HL-60 (cell line): Measurements from ENCODE around the gene CEACAM18.

ENCODE experiments used
- DNase-seq, 2 experiments: peaks; one replicate each; pipeline ENCODE4 v3.0.0-alpha.2; 2010 to 2020; ENCODE audit warnings: low read depth in 1 of 2, low spot score in 1 of 2
- H3K27ac ChIP-seq: fragments of 250-450 bp; sonication (Bioruptor Pico); replicated peaks from 2 replicates; pipeline ENCODE4 v1.5.1; 2020; ENCODE audit warnings: mild to moderate bottlenecking, moderate library complexity
- H3K27me3 ChIP-seq: fragments of 250-450 bp; sonication (Bioruptor Pico); 2 replicates; pipeline ENCODE4 v1.5.1; 2021; ENCODE audit warnings: mild to moderate bottlenecking, moderate library complexity; ENCODE audit not compliant: insufficient read depth, poor library complexity, severe bottlenecking
- H3K4me3 ChIP-seq: replicated peaks from 2 replicates; pipeline ENCODE4 v1.5.1; 2011; ENCODE audit warnings: mild to moderate bottlenecking, control low read depth, low read length; ENCODE audit not compliant: insufficient read depth
- CTCF ChIP-seq: IDR thresholded peaks from one replicate; pipeline ENCODE4 v1.5.1; 2011; ENCODE audit warnings: low read length, control low read depth, inconsistent platforms; ENCODE audit not compliant: insufficient read depth
- GABPA ChIP-seq: IDR thresholded peaks from 2 replicates; pipeline ENCODE4 v1.6.1; 2012; ENCODE audit warnings: low read depth
- POLR2AphosphoS5 ChIP-seq: IDR thresholded peaks from 2 replicates; pipeline ENCODE4 v1.6.1; 2012; ENCODE audit warnings: low read depth
- REST ChIP-seq: IDR thresholded peaks from 2 replicates; pipeline ENCODE4 v1.6.1; 2012; ENCODE audit warnings: low read depth; ENCODE audit not compliant: insufficient replicate concordance
- SPI1 ChIP-seq: IDR thresholded peaks from 2 replicates; pipeline ENCODE4 v1.6.1; 2012; ENCODE audit warnings: low read depth, mild to moderate bottlenecking, borderline replicate concordance

CEACAM18 gene

DNA sequence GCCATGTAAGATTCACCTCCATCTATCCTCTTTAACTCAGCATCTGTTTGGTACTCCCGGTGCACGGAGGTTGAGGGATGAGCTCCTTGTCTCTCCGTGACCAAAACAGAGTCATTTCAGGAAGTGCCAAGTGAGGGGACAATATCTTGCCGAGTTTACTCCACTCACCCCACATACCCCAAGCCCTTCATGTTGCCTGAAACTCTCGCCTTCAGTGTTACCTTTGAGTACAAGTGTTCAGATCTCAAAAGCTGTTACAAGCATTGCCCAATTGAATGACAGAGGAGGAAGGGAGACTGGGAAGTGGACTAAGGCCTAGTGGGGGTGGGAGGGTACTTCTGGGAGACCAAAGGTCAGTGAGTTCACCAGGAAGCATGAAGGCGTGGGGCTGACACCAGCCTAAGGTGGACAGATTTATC lies 29.3 kb downstream of the CEACAM18 start:
- Histone ChIP-seq H3K27ac (no peak overlapping the region), H3K27me3 (no peaks in the 10 kb centered on the region), H3K4me3 (no peak overlapping the region)
- TF ChIP-seq GABPA (no peak), POLR2AphosphoS5 (no peak), REST (no peak), SPI1 (no peak), CTCF (no peak)
- peak; percentile 26 to 85 for DNase-seq

DNA sequence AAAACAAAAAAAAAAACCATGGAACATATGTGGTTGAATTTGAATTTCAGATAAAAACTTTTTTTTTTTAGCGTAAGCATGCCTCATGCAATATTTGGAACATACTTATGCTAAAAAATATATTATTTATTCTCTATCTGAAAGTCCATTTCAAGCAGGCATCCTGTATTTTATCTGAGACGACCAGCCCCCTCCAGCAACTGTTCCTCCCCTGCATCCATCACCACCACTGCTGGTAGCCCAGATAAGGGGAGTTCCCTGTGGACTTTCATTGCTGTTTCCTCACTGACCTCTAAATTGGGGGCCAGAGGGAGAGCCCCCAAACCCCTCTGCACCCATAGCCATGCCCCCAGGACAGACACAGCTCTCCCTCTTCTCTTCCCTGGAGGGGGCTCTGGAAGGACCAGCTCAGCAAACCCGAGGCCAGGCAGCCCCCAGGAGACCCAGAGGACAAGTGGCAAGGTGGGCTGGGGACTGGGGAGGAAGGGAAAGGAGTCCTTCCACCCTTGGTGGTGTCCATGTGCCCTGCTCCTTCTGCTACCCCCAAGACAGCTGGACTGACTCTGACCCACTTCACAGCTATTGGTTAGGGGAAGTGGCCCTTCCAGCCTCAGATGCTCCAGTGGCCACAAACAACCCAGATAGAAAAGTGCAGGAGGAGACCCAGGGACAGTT lies 29.9 kb downstream of the CEACAM18 start:
- TF ChIP-seq SPI1 (peak; percentile 35; the same call in 1 of the 2 replicates), POLR2AphosphoS5 (no peak)
- Histone ChIP-seq H3K27ac (no peak overlapping the region), H3K4me3 (no peak overlapping the region), H3K27me3 (no peaks in the 10 kb centered on the region)
- DNase-seq: peak in 1 of 2 experiments; percentile 35

DNA sequence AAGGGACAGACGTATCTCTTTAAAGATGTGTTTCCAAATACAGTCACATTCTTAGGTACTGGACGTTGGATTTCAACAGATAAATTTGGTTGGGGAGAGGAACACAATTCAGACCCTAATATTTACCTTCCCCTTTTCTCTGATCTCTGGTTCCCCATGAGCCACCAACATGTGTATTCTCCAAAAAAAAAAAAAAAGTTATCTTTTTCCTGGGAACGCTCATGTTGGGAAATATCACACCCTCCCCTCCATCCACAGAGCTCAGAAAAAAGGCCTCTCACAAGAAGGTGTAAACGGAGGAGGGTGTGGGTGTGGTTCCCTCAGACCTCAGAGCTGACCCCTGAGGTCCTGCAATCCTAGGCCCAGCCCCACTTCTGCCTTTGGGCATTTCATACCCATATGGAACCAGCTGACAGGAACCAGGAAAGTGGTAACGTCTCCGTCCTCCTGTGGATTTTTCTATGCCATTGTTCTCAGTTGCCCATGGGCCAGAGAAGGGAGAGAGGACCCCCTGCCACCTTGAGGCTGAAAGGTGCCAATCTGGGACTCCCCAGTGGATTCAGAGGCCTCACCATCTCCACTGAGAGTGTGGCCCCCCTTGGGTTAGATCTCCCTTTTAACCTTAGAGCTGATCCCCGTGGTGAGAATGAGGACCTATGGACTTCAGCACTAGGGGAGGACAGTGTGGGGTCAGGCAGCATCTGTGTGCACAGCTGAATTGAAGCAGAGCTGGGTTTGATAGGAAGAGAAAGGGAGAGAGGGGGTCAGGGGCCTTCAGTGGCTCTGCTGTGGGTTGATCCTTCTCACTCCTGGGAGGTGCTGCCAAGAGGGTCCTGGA lies 31.7 kb downstream of the CEACAM18 start:
- Histone ChIP-seq H3K27ac (no peak overlapping the region), H3K27me3 (no peaks in the 10 kb centered on the region), H3K4me3 (no peak overlapping the region)
- peak; percentile 40 for TF ChIP-seq REST
- no peak for TF ChIP-seq GABPA
- peak in 1 of 2 experiments; percentile 41 for DNase-seq

GRCh38 chr19:51511353-51511752 lies 33.0 kb downstream of the CEACAM18 start:
- no peak for DNase-seq
- Histone ChIP-seq H3K27ac (no peak overlapping the region), H3K4me3 (no peak overlapping the region), H3K27me3 (no peaks in the 10 kb centered on the region)
- TF ChIP-seq SPI1 (no peak), CTCF (no peak), GABPA (no peak), POLR2AphosphoS5 (no peak), REST (no peak)
